ENCODE results near the gene FAM20C.

DNA sequence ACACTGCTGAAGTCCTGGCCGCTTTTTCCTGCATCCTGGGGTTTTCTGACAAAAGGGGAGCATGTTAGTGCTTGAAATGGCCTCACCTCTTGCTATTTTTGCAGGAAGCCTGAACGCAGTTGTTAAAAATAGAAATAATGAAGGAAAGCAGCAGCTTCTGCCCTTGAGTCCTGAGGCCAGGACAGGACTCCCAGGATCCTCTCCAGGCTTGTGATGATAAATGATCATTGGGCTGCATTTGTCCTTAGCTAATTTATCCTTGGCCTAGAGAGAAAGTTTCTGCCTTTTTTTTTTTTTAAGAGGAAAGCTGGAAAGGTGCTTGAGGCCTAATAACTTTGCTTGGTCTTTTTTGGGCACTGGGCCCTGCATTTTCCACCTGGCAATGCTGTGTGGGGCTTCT is 17.7 kb upstream of the FAM20C start:
- TF ChIP-seq MZF1 (tag by site-specific recombination; IDR thresholded peaks at IDR 0.05; ENCODE audit: borderline replicate concordance) (no peak), ZIC2 (tag by site-specific recombination; IDR thresholded peaks at IDR 0.05) (no peak), WT1 (tag by site-specific recombination; IDR thresholded peaks at IDR 0.05) (no peak)
- TF ChIP-seq, protein P1, sequence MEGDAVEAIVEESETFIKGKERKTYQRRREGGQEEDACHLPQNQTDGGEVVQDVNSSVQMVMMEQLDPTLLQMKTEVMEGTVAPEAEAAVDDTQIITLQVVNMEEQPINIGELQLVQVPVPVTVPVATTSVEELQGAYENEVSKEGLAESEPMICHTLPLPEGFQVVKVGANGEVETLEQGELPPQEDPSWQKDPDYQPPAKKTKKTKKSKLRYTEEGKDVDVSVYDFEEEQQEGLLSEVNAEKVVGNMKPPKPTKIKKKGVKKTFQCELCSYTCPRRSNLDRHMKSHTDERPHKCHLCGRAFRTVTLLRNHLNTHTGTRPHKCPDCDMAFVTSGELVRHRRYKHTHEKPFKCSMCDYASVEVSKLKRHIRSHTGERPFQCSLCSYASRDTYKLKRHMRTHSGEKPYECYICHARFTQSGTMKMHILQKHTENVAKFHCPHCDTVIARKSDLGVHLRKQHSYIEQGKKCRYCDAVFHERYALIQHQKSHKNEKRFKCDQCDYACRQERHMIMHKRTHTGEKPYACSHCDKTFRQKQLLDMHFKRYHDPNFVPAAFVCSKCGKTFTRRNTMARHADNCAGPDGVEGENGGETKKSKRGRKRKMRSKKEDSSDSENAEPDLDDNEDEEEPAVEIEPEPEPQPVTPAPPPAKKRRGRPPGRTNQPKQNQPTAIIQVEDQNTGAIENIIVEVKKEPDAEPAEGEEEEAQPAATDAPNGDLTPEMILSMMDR (tag by site-specific recombination; IDR thresholded peaks at IDR 0.05), result no peak
- TF ChIP-seq, protein P2, sequence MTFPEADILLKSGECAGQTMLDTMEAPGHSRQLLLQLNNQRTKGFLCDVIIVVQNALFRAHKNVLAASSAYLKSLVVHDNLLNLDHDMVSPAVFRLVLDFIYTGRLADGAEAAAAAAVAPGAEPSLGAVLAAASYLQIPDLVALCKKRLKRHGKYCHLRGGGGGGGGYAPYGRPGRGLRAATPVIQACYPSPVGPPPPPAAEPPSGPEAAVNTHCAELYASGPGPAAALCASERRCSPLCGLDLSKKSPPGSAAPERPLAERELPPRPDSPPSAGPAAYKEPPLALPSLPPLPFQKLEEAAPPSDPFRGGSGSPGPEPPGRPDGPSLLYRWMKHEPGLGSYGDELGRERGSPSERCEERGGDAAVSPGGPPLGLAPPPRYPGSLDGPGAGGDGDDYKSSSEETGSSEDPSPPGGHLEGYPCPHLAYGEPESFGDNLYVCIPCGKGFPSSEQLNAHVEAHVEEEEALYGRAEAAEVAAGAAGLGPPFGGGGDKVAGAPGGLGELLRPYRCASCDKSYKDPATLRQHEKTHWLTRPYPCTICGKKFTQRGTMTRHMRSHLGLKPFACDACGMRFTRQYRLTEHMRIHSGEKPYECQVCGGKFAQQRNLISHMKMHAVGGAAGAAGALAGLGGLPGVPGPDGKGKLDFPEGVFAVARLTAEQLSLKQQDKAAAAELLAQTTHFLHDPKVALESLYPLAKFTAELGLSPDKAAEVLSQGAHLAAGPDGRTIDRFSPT (tag by site-specific recombination; IDR thresholded peaks at IDR 0.05), result no peak
- TF ChIP-seq, protein P3, sequence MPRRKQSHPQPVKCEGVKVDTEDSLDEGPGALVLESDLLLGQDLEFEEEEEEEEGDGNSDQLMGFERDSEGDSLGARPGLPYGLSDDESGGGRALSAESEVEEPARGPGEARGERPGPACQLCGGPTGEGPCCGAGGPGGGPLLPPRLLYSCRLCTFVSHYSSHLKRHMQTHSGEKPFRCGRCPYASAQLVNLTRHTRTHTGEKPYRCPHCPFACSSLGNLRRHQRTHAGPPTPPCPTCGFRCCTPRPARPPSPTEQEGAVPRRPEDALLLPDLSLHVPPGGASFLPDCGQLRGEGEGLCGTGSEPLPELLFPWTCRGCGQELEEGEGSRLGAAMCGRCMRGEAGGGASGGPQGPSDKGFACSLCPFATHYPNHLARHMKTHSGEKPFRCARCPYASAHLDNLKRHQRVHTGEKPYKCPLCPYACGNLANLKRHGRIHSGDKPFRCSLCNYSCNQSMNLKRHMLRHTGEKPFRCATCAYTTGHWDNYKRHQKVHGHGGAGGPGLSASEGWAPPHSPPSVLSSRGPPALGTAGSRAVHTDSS (tag by site-specific recombination; IDR thresholded peaks at IDR 0.05), result no peak
- TF ChIP-seq, protein P4, sequence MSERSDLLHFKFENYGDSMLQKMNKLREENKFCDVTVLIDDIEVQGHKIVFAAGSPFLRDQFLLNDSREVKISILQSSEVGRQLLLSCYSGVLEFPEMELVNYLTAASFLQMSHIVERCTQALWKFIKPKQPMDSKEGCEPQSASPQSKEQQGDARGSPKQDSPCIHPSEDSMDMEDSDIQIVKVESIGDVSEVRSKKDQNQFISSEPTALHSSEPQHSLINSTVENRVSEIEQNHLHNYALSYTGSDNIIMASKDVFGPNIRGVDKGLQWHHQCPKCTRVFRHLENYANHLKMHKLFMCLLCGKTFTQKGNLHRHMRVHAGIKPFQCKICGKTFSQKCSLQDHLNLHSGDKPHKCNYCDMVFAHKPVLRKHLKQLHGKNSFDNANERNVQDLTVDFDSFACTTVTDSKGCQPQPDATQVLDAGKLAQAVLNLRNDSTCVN (tag by site-specific recombination; optimal IDR thresholded peaks at IDR 0.05), result no peak
- TF ChIP-seq, protein P5, sequence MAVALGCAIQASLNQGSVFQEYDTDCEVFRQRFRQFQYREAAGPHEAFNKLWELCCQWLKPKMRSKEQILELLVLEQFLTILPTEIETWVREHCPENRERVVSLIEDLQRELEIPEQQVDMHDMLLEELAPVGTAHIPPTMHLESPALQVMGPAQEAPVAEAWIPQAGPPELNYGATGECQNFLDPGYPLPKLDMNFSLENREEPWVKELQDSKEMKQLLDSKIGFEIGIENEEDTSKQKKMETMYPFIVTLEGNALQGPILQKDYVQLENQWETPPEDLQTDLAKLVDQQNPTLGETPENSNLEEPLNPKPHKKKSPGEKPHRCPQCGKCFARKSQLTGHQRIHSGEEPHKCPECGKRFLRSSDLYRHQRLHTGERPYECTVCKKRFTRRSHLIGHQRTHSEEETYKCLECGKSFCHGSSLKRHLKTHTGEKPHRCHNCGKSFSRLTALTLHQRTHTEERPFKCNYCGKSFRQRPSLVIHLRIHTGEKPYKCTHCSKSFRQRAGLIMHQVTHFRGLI (tag by site-specific recombination; IDR thresholded peaks at IDR 0.05), result no peak
- TF ChIP-seq, protein P6, sequence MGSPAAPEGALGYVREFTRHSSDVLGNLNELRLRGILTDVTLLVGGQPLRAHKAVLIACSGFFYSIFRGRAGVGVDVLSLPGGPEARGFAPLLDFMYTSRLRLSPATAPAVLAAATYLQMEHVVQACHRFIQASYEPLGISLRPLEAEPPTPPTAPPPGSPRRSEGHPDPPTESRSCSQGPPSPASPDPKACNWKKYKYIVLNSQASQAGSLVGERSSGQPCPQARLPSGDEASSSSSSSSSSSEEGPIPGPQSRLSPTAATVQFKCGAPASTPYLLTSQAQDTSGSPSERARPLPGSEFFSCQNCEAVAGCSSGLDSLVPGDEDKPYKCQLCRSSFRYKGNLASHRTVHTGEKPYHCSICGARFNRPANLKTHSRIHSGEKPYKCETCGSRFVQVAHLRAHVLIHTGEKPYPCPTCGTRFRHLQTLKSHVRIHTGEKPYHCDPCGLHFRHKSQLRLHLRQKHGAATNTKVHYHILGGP (tag by site-specific recombination; IDR thresholded peaks at IDR 0.05), result no peak
